ENCODE results near the gene ZNHIT3.
A peak's percentile ranks its signal among the peaks of the same experiment; 100 is the strongest.

Gene ZNHIT3

GRCh38 chr17:36498155-36498554 is 11.7 kb downstream of the ZNHIT3 start:
- no peak for TF ChIP-seq FOXP2 (optimal IDR thresholded peaks at IDR 0.05; ENCODE audit: borderline replicate concordance, extremely low read depth, extremely low read length, insufficient read depth)
- TF ChIP-seq SIN3A (IDR thresholded peaks at IDR 0.05; ENCODE audit: borderline replicate concordance, insufficient read depth, low read length): no peak
- no peak for TF ChIP-seq REST (IDR thresholded peaks at IDR 0.05; ENCODE audit: insufficient read depth in 1 of 2, low read depth in 2 of 2, low read length in 2 of 2)
- TF ChIP-seq TAF1 (IDR thresholded peaks at IDR 0.05; ENCODE audit: borderline replicate concordance, insufficient read depth, low read length): no peak
- no peak for TF ChIP-seq POLR2AphosphoS5 (IDR thresholded peaks at IDR 0.05; ENCODE audit: low read depth, low read length)

GRCh38 chr17:36498560-36499300 is 12.2 kb downstream of the ZNHIT3 start:
- TF ChIP-seq REST (IDR thresholded peaks at IDR 0.05; ENCODE audit: insufficient read depth in 1 of 2, low read depth in 2 of 2, low read length in 2 of 2) (no peak), POLR2AphosphoS5 (IDR thresholded peaks at IDR 0.05; ENCODE audit: low read depth, low read length) (no peak), FOXP2 (optimal IDR thresholded peaks at IDR 0.05; ENCODE audit: borderline replicate concordance, extremely low read depth, extremely low read length, insufficient read depth) (no peak), TAF1 (IDR thresholded peaks at IDR 0.05; ENCODE audit: borderline replicate concordance, insufficient read depth, low read length) (no peak), SIN3A (IDR thresholded peaks at IDR 0.05; ENCODE audit: borderline replicate concordance, insufficient read depth, low read length) (no peak)

- TF ChIP-seq TAF1 (IDR thresholded peaks at IDR 0.05; ENCODE audit: borderline replicate concordance, insufficient read depth, low read length) (no peak), SIN3A (IDR thresholded peaks at IDR 0.05; ENCODE audit: borderline replicate concordance, insufficient read depth, low read length) (no peak), FOXP2 (optimal IDR thresholded peaks at IDR 0.05; ENCODE audit: borderline replicate concordance, extremely low read depth, extremely low read length, insufficient read depth) (no peak), REST (IDR thresholded peaks at IDR 0.05; ENCODE audit: insufficient read depth in 1 of 2, low read depth in 2 of 2, low read length in 2 of 2) (no peak), POLR2AphosphoS5 (IDR thresholded peaks at IDR 0.05; ENCODE audit: low read depth, low read length) (0 out of 2 replicates have a peak, but pooled peaks have one; percentile 30)
These were observed 14.3 kb downstream of the ZNHIT3 start for GRCh38 chr17:36500745-36501225.

- TF ChIP-seq TAF1 (IDR thresholded peaks at IDR 0.05; ENCODE audit: borderline replicate concordance, insufficient read depth, low read length) (no peak), SIN3A (IDR thresholded peaks at IDR 0.05; ENCODE audit: borderline replicate concordance, insufficient read depth, low read length) (no peak), POLR2AphosphoS5 (IDR thresholded peaks at IDR 0.05; ENCODE audit: low read depth, low read length) (no peak), REST (IDR thresholded peaks at IDR 0.05; ENCODE audit: insufficient read depth in 1 of 2, low read depth in 2 of 2, low read length in 2 of 2) (no peak), FOXP2 (optimal IDR thresholded peaks at IDR 0.05; ENCODE audit: borderline replicate concordance, extremely low read depth, extremely low read length, insufficient read depth) (no peak)
These were observed 14.9 kb downstream of the ZNHIT3 start for GRCh38 chr17:36501351-36501750.
